ENCODE data around the gene CXCR4. TPM values are rescaled to one million over a fixed set of nuclear protein-coding genes. Genes with fewer than 3 reads are reported as not detected.
"Not testable (repeated sequence)": the region's sequence is repeated elsewhere in the genome, so short reads cannot be mapped to it uniquely, and the experiment has no call there.

Gene CXCR4
- total and polyA plus RNA-seq, 3 donors from 2014 or later = 3.7 to 12.3 (median 9.5) TPM

GRCh38 chr2:136075476-136075875, 42.5 kb downstream of the CXCR4 start:
- TF ChIP-seq CTCF (IDR thresholded peaks at IDR 0.05) = no peak
- TF ChIP-seq POLR2A (IDR thresholded peaks at IDR 0.05) = no peak
- intact Hi-C loops (cut with DNase I; ENCODE audit: low total_unique reads) = no loop called here
- Histone ChIP-seq H3K27me3 (no peaks in the 10 kb centered on the region), H3K27ac (no peak overlapping the region), H3K36me3 (ENCODE audit: low read depth, missing control alignments) (no peaks in the 10 kb centered on the region), H3K4me3 (no peak overlapping the region), H3K4me1 (no peaks in the 10 kb centered on the region), H3K9me3 (no peaks in the 10 kb centered on the region)
- 87 to 88% methylated on average over 12 of the region's 12 CpGs for WGBS, 2 donors
- no peak for DNase-seq

GRCh38 chr2:136072621-136073020, 45.3 kb downstream of the CXCR4 start:
- Histone ChIP-seq H3K27ac (no peak overlapping the region), H3K36me3 (ENCODE audit: low read depth, missing control alignments) (no peaks in the 10 kb centered on the region), H3K4me3 (no peak overlapping the region), H3K27me3 (no peaks in the 10 kb centered on the region), H3K9me3 (no peaks in the 10 kb centered on the region), H3K4me1 (no peaks in the 10 kb centered on the region)
- TF ChIP-seq CTCF (IDR thresholded peaks at IDR 0.05) = no peak
- TF ChIP-seq POLR2A (IDR thresholded peaks at IDR 0.05) = no peak
- intact Hi-C loops (cut with DNase I; ENCODE audit: low total_unique reads) = no loop called here
- WGBS, 2 donors = 93 to 96% methylated on average over 3 of the region's 3 CpGs
- DNase-seq = no peak

GRCh38 chr2:136071887-136072286, 46.1 kb downstream of the CXCR4 start:
- H3K27ac ChIP-seq; H3K4me3 ChIP-seq; DNase-seq; H3K9me3 ChIP-seq; H3K36me3 ChIP-seq (ENCODE audit: low read depth, missing control alignments); intact Hi-C loops (cut with DNase I; ENCODE audit: low total_unique reads); H3K4me1 ChIP-seq; H3K27me3 ChIP-seq: not testable (repeated sequence)
- 93 to 97% methylated on average over 4 of the region's 4 CpGs for WGBS, 2 donors

- DNase-seq = no peak
- H3K27me3 ChIP-seq = no peaks in the 10 kb centered on the region
- no peaks in the 10 kb centered on the region for H3K36me3 ChIP-seq (ENCODE audit: low read depth, missing control alignments)
- H3K4me1 ChIP-seq = no peaks in the 10 kb centered on the region
- intact Hi-C loops (cut with DNase I; ENCODE audit: low total_unique reads) = no loop called here
- no peak overlapping the region for H3K4me3 ChIP-seq
- no peak overlapping the region for H3K27ac ChIP-seq
- H3K9me3 ChIP-seq = no peaks in the 10 kb centered on the region
- 96 to 98% methylated on average over 4 of the region's 4 CpGs for WGBS, 2 donors
- TF ChIP-seq POLR2A (IDR thresholded peaks at IDR 0.05) (no peak), CTCF (IDR thresholded peaks at IDR 0.05) (no peak)
These were observed 47.0 kb downstream of the CXCR4 start for GRCh38 chr2:136070913-136071312.

- H3K9me3 ChIP-seq = no peaks in the 10 kb centered on the region
- intact Hi-C loops (cut with DNase I; ENCODE audit: low total_unique reads) = no loop called here
- no peak for TF ChIP-seq CTCF (IDR thresholded peaks at IDR 0.05)
- no peak for TF ChIP-seq POLR2A (IDR thresholded peaks at IDR 0.05)
- no peak overlapping the region for H3K4me3 ChIP-seq
- 88 to 95% methylated on average over 3 of the region's 3 CpGs for WGBS, 2 donors
- H3K4me1 ChIP-seq = no peaks in the 10 kb centered on the region
- no peak overlapping the region for H3K27ac ChIP-seq
- no peaks in the 10 kb centered on the region for H3K36me3 ChIP-seq (ENCODE audit: low read depth, missing control alignments)
- DNase-seq = no peak
- H3K27me3 ChIP-seq = no peaks in the 10 kb centered on the region
These were observed 48.2 kb downstream of the CXCR4 start for GRCh38 chr2:136069773-136070172.

Measured in testis (tissue), 3 donors.